22Rv1 (cell line): Measurements from ENCODE around the gene GPI.

Experiments
- H3K27ac ChIP-seq: fragments of 450-650 bp; 2 replicates; pipeline ENCODE4 v1.5.1; 2017
- CTCF ChIP-seq: fragments of 450-650 bp; IDR thresholded peaks from 2 replicates; pipeline ENCODE4 v1.5.1; 2017; ENCODE audit warnings: mild to moderate bottlenecking
- ZFX ChIP-seq: fragments of 450-650 bp; IDR thresholded peaks from 2 replicates; pipeline ENCODE4 v1.6.1; 2017; ENCODE audit warnings: antibody characterized with exemption, borderline replicate concordance

Gene GPI

GRCh38 chr19:34404109-34404909 is 39.3 kb downstream of the GPI start, which contains the start of gene PDCD2L:
PDCD2L (plus strand) TSS chr19:34404399; CDS start chr19:34404431, 32 bp downstream.
- H3K27ac ChIP-seq = peak within 1 kb of the TSS; percentile 76
- no peak for TF ChIP-seq ZFX
- no peak for TF ChIP-seq CTCF

DNA sequence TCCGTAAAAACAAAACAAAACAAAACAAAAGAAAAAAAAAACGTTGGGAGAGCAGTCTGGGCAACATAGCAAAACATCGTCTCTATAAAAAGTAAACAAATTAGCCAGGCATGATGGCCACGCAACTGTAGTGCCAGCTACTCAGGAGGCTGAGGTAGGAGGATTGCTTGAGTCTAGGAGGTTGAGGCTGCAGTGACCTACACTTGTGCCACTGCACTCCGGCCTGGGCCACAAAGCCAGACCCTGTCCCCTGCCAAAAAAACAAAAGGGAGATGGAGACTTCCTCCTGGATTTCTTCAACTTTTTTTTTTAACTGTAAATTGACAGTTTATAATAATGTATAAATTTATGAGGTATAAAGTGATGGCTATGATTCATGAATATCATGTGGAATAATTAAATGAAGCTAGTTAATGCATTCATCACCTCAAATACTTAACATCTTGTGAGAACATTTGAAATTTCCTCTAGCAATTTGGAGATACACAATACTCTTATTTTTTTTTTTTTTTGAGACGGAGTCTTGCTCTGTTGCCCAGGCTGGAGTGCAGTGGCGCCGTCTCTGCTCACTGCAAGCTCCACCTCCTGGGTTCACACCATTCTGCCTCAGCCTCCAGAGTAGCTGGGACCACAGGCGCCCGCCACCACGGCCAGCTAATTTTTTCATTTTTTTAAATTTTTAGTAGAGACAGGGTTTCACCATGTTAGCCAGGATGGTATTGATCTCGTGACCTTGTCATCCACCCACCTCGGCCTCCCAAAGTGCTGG is 41.1 kb downstream of the GPI start:
- TF ChIP-seq CTCF = no peak
- TF ChIP-seq ZFX = no peak
- no peak overlapping the region for H3K27ac ChIP-seq

DNA sequence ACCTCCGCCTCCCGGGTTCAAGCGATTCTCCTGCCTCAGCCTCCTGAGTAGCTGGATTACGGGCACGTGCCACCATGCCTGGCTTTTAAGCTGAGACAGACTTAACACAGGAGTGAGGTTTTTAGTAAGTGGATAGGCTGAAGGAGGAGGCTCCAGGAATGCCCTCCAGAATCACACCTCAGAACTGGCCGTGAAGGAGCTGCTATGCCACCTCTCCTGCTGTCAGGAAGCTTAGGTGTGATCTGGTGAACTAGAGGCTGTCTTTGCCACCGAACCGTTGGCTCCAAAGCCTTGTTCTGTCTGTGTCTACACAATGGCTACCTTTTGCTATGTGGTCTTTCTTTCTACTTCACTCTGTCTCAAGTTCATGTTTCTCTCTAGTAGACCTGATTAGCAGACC is 43.4 kb downstream of the GPI start:
- no peak for TF ChIP-seq ZFX
- no peak for TF ChIP-seq CTCF
- H3K27ac ChIP-seq = no peak overlapping the region

DNA sequence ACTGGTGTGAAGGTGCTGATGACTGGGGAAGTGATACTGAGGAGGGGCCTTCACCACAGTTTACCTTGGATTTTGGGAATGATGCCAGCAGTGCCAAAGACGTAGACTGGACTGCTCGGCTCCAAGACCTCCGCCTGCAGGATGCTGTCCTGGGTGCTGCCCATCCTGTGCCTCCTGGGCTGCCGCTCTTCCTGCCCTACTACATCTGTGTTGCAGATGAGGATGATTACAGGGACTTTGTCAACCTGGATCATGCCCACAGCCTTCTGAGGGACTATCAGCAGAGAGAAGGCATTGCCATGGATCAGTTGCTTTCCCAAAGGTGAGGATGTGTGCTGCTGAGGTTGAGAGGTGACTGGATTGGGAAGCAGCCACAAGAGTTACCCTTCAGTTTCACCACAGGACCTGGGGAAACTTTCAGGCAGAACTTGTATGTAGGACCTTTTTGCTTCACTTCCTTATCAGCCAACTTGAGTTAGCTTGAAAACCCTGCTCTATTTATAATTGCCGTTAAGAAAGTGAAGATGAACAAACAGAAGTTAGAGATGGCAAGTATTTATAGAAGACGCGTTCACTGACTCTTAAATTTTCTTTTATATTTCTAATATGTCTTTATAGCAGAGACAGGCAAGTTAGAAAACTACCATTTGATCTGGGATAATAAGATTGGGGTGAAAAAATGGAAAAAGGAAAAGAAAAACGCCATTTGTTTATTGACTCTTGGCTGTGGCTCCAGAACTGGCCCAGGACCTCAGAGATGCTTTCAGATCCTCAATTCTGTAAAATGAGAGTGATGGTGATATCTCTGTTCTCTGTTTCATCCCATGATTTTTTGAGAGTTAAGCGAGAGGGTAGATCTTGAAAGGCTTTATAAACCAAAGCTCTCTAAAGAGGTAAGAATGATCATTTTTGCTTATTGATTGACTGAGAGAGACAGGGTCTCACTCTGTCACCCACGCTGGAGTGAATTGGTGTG is 44.5 kb downstream of the GPI start:
- TF ChIP-seq ZFX = no peak
- no peak for TF ChIP-seq CTCF
- H3K27ac ChIP-seq = no peak overlapping the region

DNA sequence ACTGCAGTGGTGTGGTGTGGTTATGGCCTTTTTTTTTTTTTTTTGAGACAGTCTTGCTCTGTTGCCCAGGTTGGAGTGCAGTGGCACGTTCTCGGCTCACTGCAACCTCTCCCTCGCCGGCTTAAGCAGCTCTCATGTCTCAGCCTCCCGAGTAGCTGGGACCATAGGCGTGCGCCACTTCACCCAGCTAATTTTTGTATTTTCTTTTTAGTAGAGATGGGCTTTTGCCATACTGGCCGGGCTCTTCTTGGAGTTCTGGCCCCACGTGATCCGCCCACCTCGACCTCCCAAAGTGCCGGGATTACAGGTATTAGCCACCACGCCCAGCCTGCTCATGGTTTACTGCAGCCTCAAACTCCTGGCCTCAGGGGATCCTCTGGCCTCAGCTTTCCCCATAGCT is 46.2 kb downstream of the GPI start:
- TF ChIP-seq CTCF (no peak), ZFX (no peak)
- no peak overlapping the region for H3K27ac ChIP-seq

- H3K27ac ChIP-seq = no peak overlapping the region
- no peak for TF ChIP-seq CTCF
- TF ChIP-seq ZFX = no peak
Measured at GRCh38 chr19:34416021-34416545, 51.1 kb downstream of the GPI start.
